ENCODE measurements around the gene CHRNG.

CHRNG gene

DNA sequence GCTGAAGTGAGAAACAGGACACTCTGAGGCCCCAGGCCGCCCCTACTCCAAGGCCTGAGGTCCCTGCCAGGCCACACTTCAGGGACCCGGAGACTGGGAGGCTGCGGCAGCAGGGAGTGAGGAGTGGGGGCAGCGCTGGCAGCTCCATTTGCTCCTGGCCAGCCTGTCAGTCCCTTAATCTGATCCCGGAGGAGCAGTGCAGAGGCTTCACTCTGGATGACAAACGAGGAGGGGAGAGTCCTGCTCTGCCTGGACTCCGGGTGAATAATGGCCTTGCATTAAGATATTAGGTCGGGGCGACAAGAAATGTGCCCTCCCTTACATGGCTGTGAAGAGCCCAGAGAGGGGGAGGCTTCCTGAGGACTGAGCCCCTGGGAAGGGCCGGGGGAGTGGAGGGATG, 33.6 kb upstream of the CHRNG start:
- ChIA-PET POLR2A (no interaction called here), CTCF (no interaction called here)
- no peak for DNase-seq (ENCODE audit: extremely low spot score)
- TF ChIP-seq, protein P1, sequence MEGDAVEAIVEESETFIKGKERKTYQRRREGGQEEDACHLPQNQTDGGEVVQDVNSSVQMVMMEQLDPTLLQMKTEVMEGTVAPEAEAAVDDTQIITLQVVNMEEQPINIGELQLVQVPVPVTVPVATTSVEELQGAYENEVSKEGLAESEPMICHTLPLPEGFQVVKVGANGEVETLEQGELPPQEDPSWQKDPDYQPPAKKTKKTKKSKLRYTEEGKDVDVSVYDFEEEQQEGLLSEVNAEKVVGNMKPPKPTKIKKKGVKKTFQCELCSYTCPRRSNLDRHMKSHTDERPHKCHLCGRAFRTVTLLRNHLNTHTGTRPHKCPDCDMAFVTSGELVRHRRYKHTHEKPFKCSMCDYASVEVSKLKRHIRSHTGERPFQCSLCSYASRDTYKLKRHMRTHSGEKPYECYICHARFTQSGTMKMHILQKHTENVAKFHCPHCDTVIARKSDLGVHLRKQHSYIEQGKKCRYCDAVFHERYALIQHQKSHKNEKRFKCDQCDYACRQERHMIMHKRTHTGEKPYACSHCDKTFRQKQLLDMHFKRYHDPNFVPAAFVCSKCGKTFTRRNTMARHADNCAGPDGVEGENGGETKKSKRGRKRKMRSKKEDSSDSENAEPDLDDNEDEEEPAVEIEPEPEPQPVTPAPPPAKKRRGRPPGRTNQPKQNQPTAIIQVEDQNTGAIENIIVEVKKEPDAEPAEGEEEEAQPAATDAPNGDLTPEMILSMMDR (IDR thresholded peaks at IDR 0.05; ENCODE audit: control extremely low read depth, extremely low read depth, low read depth, missing control alignments): no peak

DNA sequence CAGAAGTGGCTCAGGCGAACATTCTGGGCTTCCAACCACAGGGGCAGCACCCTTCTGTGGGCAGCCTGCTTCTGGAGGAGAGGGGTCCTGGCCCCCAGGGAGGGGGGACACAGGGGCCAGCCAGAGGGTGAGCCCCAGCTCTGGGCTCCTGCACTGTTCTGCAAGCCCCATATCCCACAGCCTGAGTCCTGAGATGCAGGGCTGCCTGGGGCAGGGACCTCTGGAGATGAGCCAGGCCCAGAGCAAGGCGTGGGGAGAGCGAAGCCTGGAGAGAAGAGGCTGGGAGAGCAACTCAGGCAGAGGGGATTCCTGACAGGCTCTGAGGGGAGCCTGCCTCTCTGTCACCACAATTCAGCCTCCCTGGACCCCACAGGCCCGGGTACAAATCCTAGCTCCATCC, 32.8 kb upstream of the CHRNG start:
- ChIA-PET CTCF (no interaction called here), POLR2A (no interaction called here)
- no peak for DNase-seq (ENCODE audit: extremely low spot score)
- TF ChIP-seq, protein P1 (IDR thresholded peaks at IDR 0.05; ENCODE audit: control extremely low read depth, extremely low read depth, low read depth, missing control alignments): no peak

DNA sequence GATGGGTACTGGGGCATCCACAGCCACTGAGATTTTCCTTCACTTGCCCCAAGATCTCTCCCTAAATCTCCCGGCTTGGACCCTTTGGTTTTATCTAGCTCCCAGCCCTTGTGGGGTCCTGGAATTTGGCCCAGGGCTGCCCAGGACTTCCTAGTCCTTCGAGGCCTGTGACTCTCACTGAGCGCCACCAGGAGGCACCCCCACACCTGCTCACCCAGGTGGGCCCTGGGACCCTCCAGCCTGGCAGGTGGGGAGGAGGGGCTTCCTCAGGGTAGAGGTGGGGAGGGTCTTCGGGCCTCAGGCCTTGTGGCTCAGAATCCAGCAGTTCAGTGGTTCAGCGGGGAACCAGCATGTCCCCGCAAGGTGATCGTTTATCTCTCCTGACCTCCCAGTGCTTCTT, 31.2 kb upstream of the CHRNG start:
- DNase-seq (ENCODE audit: extremely low spot score): no peak
- ChIA-PET CTCF (no interaction called here), POLR2A (no interaction called here)
- TF ChIP-seq, protein P1 (IDR thresholded peaks at IDR 0.05; ENCODE audit: control extremely low read depth, extremely low read depth, low read depth, missing control alignments): no peak

DNA sequence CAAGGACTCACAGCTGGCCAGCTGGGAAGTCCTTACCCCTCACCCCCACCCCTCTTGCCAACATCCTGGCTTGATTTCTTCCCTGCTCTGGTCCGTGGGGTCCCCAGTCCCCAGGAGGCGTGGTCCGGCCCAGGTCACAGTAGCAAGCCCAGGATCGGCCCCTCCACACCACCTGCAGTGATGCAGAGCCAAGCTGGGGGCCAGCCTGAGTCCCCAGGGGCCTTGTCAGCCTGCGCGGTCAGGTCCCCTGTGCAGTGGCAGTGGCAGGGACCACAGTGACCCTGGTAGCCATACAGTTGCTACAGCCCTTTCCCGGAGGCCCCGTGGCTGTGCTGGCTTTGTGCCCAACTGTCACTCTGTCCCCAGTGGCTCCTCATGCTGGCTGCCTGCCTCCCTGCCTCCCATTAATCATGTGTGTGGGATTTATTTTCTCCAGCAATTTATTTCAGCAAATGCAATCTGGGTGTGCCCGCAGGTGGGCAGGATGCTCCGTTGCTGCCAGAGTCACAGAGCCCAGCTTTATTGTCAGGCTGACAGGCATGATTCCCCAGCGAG, 28.1 kb upstream of the CHRNG start:
- ChIA-PET POLR2A (no interaction called here), CTCF (interaction anchor here (1.1 to 1.6 kb wide), 2 partner anchors 10 to 20 kb away, joined by 3 to 10 read pairs; partner anchors contain the start of gene PRSS56)
- no peak for DNase-seq (ENCODE audit: extremely low spot score)
- TF ChIP-seq, protein P1 (IDR thresholded peaks at IDR 0.05; ENCODE audit: control extremely low read depth, extremely low read depth, low read depth, missing control alignments): no peak

DNA sequence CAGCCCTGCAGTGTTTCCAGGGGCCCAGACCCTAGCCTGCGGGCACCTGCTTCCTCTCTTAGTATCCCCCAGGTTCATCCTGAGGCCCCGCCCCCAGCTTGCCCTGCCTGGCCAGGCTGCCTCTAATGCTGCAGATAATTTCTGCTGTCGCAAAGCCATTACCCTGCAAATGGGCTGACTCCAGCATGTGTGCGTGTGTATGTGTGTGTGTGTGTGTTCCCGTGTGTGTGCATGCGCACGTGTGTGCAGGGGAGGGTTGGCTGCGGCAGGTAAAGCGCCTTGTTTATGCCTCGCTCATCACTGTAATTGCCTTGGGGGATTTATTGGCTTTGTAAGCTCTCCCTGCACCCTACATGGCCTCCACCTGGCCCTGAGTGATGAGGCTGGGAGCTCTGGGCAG, 26.9 kb upstream of the CHRNG start:
- ChIA-PET POLR2A (no interaction called here), CTCF (no interaction called here)
- TF ChIP-seq, protein P1 (IDR thresholded peaks at IDR 0.05; ENCODE audit: control extremely low read depth, extremely low read depth, low read depth, missing control alignments): no peak
- no peak for DNase-seq (ENCODE audit: extremely low spot score)

DNA sequence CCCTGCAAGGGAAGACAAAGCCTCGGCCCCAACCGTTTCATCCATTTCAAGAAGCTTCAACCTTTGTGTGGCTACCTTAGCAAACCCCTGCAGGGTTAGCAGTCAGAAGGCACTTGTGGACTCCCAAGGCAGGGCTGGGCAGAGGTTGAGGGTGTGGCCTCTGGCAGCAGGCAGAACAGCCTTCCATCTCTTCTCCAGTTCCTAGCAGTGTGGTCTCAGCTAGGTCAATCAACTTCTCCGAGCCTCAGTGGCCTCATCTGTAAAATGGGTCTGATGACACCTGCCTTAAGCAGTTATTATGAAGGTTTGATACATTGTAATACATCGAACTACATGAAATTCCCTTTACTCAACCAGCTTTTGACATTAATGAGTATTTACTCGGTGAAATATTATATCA, 26.1 kb upstream of the CHRNG start:
- ChIA-PET POLR2A (no interaction called here), CTCF (no interaction called here)
- TF ChIP-seq, protein P1 (IDR thresholded peaks at IDR 0.05; ENCODE audit: control extremely low read depth, extremely low read depth, low read depth, missing control alignments): no peak
- DNase-seq (ENCODE audit: extremely low spot score): no peak

DNA sequence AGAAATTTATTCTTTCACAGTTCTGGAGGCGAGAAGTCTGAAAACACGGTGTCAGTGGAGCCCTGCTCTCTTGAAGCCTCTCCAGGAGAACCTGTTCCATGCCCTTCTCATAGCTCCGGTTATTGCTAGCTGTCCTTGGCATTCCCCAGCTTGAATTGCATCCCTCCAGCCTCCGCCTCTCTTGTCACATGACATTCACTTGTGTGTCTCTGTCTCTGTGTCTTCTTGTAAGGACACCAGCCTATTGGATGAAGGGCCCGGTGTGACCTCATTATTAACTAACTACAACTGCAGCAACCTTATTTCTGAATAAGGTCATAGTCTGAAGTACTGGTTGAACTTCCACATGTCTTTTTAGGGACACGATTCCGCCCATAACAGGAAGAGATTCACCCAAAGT, 23.9 kb upstream of the CHRNG start:
- CTCF ChIA-PET: interaction anchor here (1.2 kb wide), 1 partner anchor 69 kb away, joined by 3 read pairs; no protein-coding TSS in a partner anchor
- no peak for DNase-seq (ENCODE audit: extremely low spot score)
- POLR2A ChIA-PET: no interaction called here
- TF ChIP-seq, protein P1 (IDR thresholded peaks at IDR 0.05; ENCODE audit: control extremely low read depth, extremely low read depth, low read depth, missing control alignments): no peak

Data from GM10248 (cell line).